SK-N-SH treated with all-trans-retinoic acid at 6 μM for 48 hours (cell line): ENCODE data around the gene ADCYAP1R1.
A peak's percentile ranks its signal among the peaks of the same experiment; 100 is the strongest.

ENCODE experiments used
- ATAC-seq: fragments of 200-7000 bp; cut with Tn5 transposase; 3 replicates; pipeline ENCODE4 v1.9.1; 2020; ENCODE audit warnings: mild to moderate bottlenecking, moderate library complexity
- ARNTL ChIP-seq: fragments of 450-650 bp; formaldehyde crosslinking; IDR thresholded peaks from 2 replicates; pipeline ENCODE4 v1.5.0; 2020; ENCODE audit warnings: low read depth, mild to moderate bottlenecking, moderate library complexity, borderline replicate concordance
- CREB5 ChIP-seq: fragments of 250-450 bp; sonication (Bioruptor Pico); IDR thresholded peaks from 2 replicates; pipeline ENCODE4 v1.5.1; 2020; ENCODE audit warnings: low read depth, mild to moderate bottlenecking, moderate library complexity
- CSDC2 ChIP-seq: fragments of 250-450 bp; sonication (Bioruptor Pico); IDR thresholded peaks from 2 replicates; pipeline ENCODE4 v1.5.0; 2020; ENCODE audit warnings: mild to moderate bottlenecking, moderate library complexity
- CSRNP3 ChIP-seq: fragments of 250-450 bp; sonication (Bioruptor Pico); IDR thresholded peaks from 2 replicates; pipeline ENCODE4 v1.5.1; 2021; ENCODE audit warnings: mild to moderate bottlenecking, moderate library complexity
- ESRRG ChIP-seq: fragments of 250-450 bp; sonication (Bioruptor Pico); IDR thresholded peaks from 2 replicates; pipeline ENCODE4 v1.6.1; 2021; ENCODE audit warnings: mild to moderate bottlenecking
- ISL1 ChIP-seq: fragments of 250-450 bp; sonication (Bioruptor Pico); IDR thresholded peaks from 2 replicates; pipeline ENCODE4 v2.1.2; 2022; ENCODE audit warnings: mild to moderate bottlenecking, moderate library complexity
- OSR1 ChIP-seq: fragments of 250-450 bp; sonication (Bioruptor Pico); IDR thresholded peaks from 2 replicates; pipeline ENCODE4 v1.8.0; 2022; ENCODE audit warnings: moderate library complexity, mild to moderate bottlenecking, inconsistent platforms
- PATZ1 ChIP-seq: fragments of 250-450 bp; sonication (Bioruptor Pico); IDR thresholded peaks from 2 replicates; pipeline ENCODE4 v1.8.0; 2020; ENCODE audit warnings: mild to moderate bottlenecking, moderate library complexity, borderline replicate concordance
- PPARA ChIP-seq: fragments of 250-450 bp; sonication (Bioruptor Pico); IDR thresholded peaks from 2 replicates; pipeline ENCODE4 v1.5.0; 2020; ENCODE audit warnings: mild to moderate bottlenecking, borderline replicate concordance
- RARB ChIP-seq: fragments of 250-450 bp; sonication (Bioruptor Pico); IDR thresholded peaks from 2 replicates; pipeline ENCODE4 v1.8.0; 2021; ENCODE audit warnings: mild to moderate bottlenecking, moderate library complexity
- SNAI2 ChIP-seq: fragments of 250-450 bp; sonication (Bioruptor Pico); IDR thresholded peaks from 2 replicates; pipeline ENCODE4 v1.5.0; 2020; ENCODE audit warnings: mild to moderate bottlenecking, moderate library complexity
- TCF4 ChIP-seq: fragments of 250-450 bp; sonication (Bioruptor Pico); IDR thresholded peaks from 2 replicates; pipeline ENCODE4 v1.8.0; 2021; ENCODE audit warnings: mild to moderate bottlenecking, moderate library complexity, borderline replicate concordance
- TOX ChIP-seq: fragments of 250-450 bp; sonication (Bioruptor Pico); IDR thresholded peaks from 2 replicates; pipeline ENCODE4 v1.8.0; 2021; ENCODE audit warnings: mild to moderate bottlenecking, moderate library complexity, borderline replicate concordance
- TSHZ2 ChIP-seq: fragments of 250-450 bp; sonication (Bioruptor Pico); IDR thresholded peaks from 2 replicates; pipeline ENCODE4 v1.5.0; 2020; ENCODE audit warnings: mild to moderate bottlenecking, moderate library complexity
- ZC3H10 ChIP-seq: fragments of 250-450 bp; sonication (Bioruptor Pico); IDR thresholded peaks from 2 replicates; pipeline ENCODE4 v1.5.1; 2021; ENCODE audit warnings: mild to moderate bottlenecking, moderate library complexity
- ZFP30 ChIP-seq: fragments of 450-650 bp; formaldehyde crosslinking; IDR thresholded peaks from 2 replicates; pipeline ENCODE4 v1.5.0; 2022; ENCODE audit warnings: mild to moderate bottlenecking, moderate library complexity
- ZNF70 ChIP-seq: fragments of 450-650 bp; formaldehyde crosslinking; IDR thresholded peaks from 2 replicates; pipeline ENCODE4 v1.5.0; 2020; ENCODE audit warnings: mild to moderate bottlenecking, moderate library complexity
- ZNF8 ChIP-seq: fragments of 450-650 bp; formaldehyde crosslinking; IDR thresholded peaks from 2 replicates; pipeline ENCODE4 v1.5.0; 2020; ENCODE audit warnings: mild to moderate bottlenecking, moderate library complexity

Gene ADCYAP1R1

GRCh38 chr7:31036924-31037323 lies 15.2 kb upstream of the ADCYAP1R1 start:
- TF ChIP-seq ISL1: no peak
- TF ChIP-seq TOX: no peak
- TF ChIP-seq ZNF8 (CRISPR knock-in tag): no peak
- no peak for TF ChIP-seq CSRNP3 (CRISPR knock-in tag)
- TF ChIP-seq OSR1 (CRISPR knock-in tag): no peak
- no peak for TF ChIP-seq ZC3H10 (CRISPR knock-in tag)
- no peak for TF ChIP-seq ZFP30 (CRISPR knock-in tag)
- TF ChIP-seq RARB (CRISPR knock-in tag): no peak
- no peak for TF ChIP-seq CSDC2
- TF ChIP-seq ARNTL: no peak
- no peak for TF ChIP-seq ESRRG (CRISPR knock-in tag)
- TF ChIP-seq SNAI2 (CRISPR knock-in tag): no peak
- TF ChIP-seq CREB5 (CRISPR knock-in tag): no peak
- TF ChIP-seq PPARA (CRISPR knock-in tag): no peak
- TF ChIP-seq PATZ1 (CRISPR knock-in tag): no peak
- TF ChIP-seq, all 23 proteins: peak for 0
- no peak; the same call in 2 of the 3 replicates for ATAC-seq

GRCh38 chr7:31043051-31043471 lies 9.0 kb upstream of the ADCYAP1R1 start:
- ATAC-seq: peak; percentile 45; the same call in 1 of the 3 replicates
- no peak for TF ChIP-seq CREB5 (CRISPR knock-in tag)
- TF ChIP-seq SNAI2 (CRISPR knock-in tag): no peak
- no peak for TF ChIP-seq CSDC2
- TF ChIP-seq TCF4: no peak
- TF ChIP-seq, all 23 proteins: peak for 0

GRCh38 chr7:31044529-31044928 lies 7.6 kb upstream of the ADCYAP1R1 start:
- TF ChIP-seq ZC3H10 (CRISPR knock-in tag): no peak
- no peak for ATAC-seq

GRCh38 chr7:31046723-31047122 lies 5.4 kb upstream of the ADCYAP1R1 start:
- no peak for TF ChIP-seq TSHZ2 (CRISPR knock-in tag)
- TF ChIP-seq ISL1: no peak
- no peak for TF ChIP-seq ARNTL
- no peak for ATAC-seq

GRCh38 chr7:31047313-31048146 lies 4.6 kb upstream of the ADCYAP1R1 start:
- ATAC-seq: no peak
- TF ChIP-seq OSR1 (CRISPR knock-in tag) (no peak), ISL1 (no peak), ZNF70 (no peak), ARNTL (no peak), TSHZ2 (CRISPR knock-in tag) (no peak), ZNF8 (CRISPR knock-in tag) (no peak), PATZ1 (CRISPR knock-in tag) (no peak), SNAI2 (CRISPR knock-in tag) (no peak)
